NCI-H1436 treated with DMSO at 0.1 percent for 48 hours (cell line): ENCODE data around the gene NHEJ1.

Experiments used
- DNase-seq: peaks from one replicate; lab custom pipeline; 2025; lab: John Stamatoyannopoulos, UW

Gene NHEJ1

GRCh38 chr2:219167997-219168396 is 7.4 kb upstream of the NHEJ1 start:
- DNase-seq, result no peak

DNA sequence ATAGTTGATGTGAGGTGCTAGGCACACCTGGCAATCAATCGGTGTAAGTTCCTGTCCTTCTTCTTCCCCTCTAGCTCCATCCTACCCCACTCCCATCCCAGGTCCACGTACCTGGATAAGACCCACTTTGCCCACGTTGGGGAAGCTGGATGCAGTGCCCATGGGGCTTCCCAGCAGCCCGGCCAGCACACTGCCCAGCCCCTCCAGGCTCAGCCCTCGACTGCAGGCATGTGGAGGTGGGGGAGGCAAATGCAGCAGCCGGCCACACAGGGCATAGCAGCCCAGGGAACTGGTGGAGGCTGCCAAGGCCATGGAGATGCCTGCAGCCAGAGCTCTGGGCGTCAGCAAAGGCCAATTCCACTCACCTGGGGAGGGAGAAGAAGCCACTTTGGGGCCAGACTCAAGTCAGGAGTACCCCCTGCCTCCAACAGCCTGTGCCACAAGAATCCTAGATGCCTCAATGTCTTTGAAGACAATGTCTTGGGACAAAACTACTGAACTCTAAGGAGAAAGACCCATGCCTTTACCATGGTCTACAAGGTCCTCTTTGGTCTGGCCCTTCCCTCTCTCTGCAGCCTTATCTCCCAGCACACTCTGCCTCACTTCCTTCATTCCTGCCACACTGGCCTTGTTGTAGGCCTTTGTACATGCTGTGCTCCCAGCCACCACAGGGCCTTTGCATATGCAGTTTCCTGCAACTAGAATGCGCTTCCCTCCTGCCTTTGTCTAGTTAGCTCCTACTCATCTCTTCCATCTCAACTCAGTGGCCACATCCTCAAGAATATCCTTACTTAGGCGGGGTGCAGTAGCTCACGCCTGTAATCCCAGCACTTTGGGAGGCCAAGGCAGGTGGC is 4.7 kb upstream of the NHEJ1 start:
- DNase-seq, result no peak

DNA sequence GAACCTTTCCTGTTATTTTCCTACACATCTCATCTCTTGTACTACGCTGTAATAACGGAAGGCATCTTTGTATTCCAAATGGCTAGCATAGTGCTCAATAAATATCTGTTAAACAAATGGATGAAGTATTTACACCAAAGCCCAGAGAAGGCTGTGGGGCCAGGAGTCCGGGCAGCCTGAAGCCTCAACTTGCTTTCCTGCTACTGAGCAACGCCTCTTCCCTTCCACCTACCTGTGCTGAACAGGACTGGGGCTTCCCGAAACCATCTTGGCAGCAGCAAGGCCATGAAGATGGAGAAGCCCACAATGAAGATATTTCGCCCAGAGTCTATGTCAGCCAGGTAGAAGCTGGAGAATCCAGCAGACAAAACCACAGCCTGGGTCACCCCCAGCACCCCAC is 2.5 kb upstream of the NHEJ1 start:
- no peak for DNase-seq

DNA sequence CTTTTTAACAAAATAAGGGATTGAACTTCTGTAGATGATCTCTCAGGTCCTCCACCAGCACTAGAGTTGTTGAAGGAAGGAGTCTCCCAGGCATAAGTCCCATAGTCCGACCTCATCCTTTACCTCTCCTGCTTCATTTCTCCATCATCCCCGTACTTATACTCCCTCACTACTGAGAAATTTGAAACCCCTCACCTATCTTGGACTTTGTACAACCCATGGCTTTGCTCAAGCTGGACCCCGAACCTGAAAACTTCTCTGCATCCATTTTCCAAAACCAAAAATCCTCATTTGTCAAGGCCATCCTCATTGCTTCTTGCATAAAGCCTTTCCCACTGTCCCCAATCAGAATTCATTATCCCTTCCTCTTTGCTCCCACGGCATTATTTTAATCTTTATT is 482 bp upstream of the NHEJ1 start:
- DNase-seq, result no peak

GRCh38 chr2:219159771-219160185 is 837 bp downstream of the NHEJ1 start:
- DNase-seq, result no peak

DNA sequence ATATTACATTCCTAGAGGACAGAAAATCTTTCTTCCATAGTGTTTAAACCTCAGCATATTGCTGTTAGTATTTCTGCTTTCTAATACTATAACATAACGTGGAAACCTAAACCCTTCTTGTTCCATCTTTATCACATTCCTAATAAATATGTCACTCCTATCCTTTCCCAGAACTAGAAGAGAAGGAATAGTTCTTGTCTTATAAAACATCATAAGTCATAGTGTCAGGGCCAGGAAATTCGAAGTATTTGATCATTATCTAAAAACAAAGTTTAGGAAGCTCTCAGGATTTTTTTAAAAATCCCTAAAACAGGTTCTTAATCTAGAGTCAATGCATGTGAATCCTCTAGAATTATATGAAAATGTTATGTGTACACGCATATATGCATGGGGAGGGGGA is 2.0 kb downstream of the NHEJ1 start:
- no peak for DNase-seq

DNA sequence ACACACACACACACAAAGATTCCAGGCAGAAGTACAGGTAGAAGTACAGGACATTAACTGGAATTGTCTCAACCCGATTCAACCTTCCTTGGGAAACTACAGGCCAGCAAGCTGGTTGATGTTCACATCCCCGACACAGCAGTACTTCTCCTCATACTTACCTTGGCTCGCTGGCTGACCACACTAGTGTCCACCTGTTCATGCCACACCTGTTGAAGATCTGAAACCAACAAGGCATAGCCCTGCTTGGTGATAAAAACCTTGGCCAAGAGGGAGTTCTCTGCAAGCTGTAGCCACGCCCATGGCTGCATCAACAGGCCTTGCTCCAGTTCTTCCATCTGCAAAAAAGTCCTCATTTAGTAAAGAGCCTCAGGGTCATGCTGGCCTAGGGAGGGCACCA is 2.6 kb downstream of the NHEJ1 start:
- DNase-seq, result no peak

DNA sequence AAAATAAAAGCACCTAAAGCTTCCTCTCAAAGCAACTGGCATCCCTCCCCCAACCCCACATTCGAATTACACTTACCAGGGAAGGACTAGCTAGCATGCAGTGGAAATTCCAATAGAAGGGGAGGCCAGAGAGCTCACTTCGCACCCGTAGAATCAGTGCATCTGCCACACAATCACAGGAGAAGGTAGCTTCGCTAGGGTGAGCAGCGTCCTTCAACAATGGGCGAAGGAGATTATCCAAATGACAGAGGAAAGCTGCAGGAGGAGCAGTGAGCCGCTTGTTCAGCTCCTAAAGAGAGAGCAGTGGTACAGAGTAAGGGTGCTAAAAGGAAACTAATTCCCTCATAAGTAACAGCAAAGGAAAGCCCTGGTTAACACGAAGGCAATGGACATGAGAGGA is 3.2 kb downstream of the NHEJ1 start:
- DNase-seq, result no peak

- DNase-seq, result no peak
Measured at GRCh38 chr2:219155054-219155644, 5.5 kb downstream of the NHEJ1 start.

DNA sequence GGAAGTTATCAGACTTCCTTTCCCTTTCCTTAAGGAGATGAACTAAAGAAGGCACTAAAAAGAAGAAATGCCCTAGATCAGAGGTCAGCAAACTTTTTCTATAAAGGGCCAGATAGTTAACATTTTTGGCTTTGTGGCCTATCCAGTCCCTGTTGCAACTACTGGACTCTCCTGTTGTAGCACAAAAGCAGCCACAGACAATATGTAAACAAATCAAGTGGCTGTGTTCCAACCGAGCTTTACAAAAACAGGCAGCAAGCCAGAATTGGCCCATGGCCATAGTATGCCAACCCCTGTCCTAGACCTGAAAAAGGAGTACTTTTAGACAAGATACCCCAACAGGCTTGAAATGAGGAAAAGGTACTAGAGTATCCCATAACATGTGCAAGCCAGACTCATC is 10.9 kb downstream of the NHEJ1 start:
- no peak for DNase-seq

DNA sequence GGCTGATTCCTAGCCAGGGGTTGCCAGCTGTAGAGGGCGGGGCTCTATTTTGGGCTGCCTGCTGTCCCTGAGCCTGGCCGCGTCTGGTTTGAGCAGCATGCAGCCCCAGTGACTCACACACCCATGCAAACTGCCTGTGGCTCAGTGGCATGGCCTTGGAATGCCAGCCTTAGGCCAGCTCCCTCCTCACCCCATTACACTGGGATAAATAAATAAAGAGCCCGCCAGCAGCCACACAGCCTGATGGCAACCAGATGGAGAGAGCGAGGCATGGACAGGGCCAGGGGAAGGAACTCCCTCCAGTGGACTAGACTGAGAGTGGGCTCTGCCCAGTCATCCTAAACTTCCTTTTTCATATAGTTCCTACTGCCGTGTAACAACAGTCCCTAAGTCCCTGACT is 18.3 kb downstream of the NHEJ1 start:
- DNase-seq, result no peak

- DNase-seq, result no peak
Measured at GRCh38 chr2:219140722-219141121, 19.9 kb downstream of the NHEJ1 start.

- no peak for DNase-seq
Measured at GRCh38 chr2:219133976-219134375, 26.6 kb downstream of the NHEJ1 start.

- DNase-seq, result no peak
Measured at GRCh38 chr2:219131744-219132143, 28.9 kb downstream of the NHEJ1 start.

GRCh38 chr2:219131327-219131726 is 29.3 kb downstream of the NHEJ1 start:
- no peak for DNase-seq

GRCh38 chr2:219129589-219129988 is 31.0 kb downstream of the NHEJ1 start:
- DNase-seq, result no peak

DNA sequence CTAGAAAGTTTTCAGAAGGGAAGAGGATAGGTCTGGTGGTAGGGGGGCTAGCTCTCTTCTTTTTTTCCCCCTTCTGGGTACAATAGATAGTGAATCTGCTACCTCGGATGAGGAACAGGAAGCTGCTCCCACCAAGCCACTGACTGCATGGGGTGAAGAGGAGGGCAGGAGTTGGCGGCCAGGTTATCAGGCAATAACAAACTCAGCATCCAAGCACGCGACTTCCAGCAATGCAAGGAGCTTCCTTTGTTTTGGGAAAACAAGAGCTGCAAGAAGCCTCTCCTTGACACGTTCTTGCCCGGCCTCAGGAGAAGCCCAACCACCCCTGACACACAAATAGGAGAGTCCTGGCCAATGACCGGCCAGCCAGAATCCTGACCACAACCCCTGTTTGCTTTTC is 32.2 kb downstream of the NHEJ1 start:
- no peak for DNase-seq

- no peak for DNase-seq
Measured at GRCh38 chr2:219127037-219127635, 33.5 kb downstream of the NHEJ1 start.

GRCh38 chr2:219126555-219126954 is 34.1 kb downstream of the NHEJ1 start:
- DNase-seq, result no peak

GRCh38 chr2:219125886-219126270 is 34.7 kb downstream of the NHEJ1 start:
- no peak for DNase-seq

- DNase-seq, result no peak
Measured at GRCh38 chr2:219125225-219125885, 35.3 kb downstream of the NHEJ1 start.

DNA sequence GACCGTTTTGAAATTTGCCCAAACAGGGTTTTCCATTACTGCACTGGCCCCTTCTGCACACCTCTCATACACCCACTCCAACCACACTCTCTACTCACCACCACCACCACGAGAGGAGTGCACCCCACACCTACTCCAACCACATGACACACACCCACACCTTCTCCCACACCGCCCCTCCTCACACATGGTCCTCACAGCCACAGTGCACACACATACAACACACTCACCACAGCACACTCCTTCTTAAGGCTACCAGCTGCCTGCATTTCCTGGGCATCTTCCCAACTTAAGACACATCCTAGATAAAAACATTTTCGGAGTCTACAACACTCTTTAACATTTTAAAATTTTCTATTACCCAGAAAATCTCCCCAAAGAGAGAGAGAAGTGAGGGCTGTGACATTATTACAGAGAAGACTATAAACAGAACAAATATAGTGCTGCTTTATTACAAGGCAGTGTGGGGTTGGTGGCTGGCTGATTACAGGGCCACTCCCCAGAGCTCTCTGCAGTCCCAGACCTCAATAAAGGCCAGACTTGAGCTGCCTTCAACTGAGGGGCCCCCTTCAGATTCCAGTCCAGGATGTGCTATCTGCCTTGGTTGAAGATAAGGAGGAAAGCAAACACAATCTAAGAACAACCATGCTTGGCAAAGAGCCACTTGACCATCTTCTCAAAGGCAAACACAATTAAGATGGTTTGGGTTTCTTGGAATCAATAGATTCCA is 36.1 kb downstream of the NHEJ1 start:
- DNase-seq, result no peak
